Suppressor macrophage treated with lipopolysaccharide for 4 hours (primary cell): Measurements from ENCODE around the gene PSME4.
"Not testable (repeated sequence)": the region's sequence is repeated elsewhere in the genome, so short reads cannot be mapped to it uniquely, and the experiment has no call there.

Source experiments
- DNase-seq: peaks from one replicate; pipeline ENCODE4 v3.0.0-alpha.2; 2020

Gene PSME4

DNA sequence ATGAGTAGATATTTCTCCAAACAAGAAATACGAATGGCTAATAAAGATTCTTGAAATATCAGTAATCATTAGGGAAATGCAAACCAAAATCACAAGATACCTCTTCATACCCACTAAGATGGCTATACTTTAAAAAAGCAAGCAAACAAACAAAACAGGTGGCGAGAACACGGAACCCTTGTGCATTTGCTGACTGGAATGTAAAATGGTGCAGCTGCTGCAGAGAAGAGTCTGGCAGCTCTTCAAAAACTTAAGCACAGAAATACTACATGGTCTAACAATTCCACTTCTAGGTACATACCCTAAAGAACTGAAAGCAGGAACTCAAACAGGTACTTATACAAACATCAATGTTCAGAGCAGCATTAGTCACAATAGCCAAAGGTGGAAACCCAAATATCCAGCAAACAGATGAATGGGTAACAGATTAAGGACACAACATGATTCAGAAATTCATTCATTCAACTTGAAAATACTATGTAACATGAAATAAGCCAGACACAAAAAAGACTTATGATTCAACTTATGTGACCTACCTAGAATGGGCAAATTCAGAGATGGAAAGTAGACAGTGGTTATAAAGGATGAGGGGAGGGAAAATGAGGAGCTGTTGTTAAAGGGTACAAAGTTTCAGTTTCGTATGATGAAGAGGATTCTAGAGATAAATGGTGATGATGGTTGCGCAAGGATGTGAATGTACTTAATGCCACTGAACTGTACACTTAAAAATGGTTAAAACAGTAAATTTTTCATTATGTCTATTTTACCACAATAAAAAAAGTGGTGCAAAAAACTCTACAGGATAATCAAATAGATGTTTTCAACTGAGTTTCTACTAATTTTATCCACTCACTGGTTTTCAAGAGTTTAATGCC lies 84.2 kb downstream of the PSME4 start:
- DNase-seq = no peak

DNA sequence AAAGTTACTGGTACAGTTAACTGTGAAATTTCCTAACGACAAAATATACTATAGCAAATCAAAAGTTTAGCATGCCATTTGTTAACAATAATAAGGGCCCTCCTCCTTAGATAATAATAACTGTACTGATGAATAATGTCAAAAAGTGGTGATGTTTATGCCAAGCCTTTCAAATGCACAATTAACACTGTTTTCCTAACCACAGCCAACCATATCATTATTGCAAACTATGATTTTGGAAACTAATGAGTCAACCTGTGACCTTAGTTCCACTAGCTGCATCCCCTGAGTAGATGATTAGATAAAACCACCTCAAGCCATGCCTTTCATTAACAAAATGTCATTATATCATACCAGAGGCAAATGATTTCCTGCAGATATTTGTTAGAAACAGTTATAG lies 85.9 kb downstream of the PSME4 start:
- no peak for DNase-seq

GRCh38 chr2:53881986-53882385 lies 88.8 kb downstream of the PSME4 start:
- no peak for DNase-seq

DNA sequence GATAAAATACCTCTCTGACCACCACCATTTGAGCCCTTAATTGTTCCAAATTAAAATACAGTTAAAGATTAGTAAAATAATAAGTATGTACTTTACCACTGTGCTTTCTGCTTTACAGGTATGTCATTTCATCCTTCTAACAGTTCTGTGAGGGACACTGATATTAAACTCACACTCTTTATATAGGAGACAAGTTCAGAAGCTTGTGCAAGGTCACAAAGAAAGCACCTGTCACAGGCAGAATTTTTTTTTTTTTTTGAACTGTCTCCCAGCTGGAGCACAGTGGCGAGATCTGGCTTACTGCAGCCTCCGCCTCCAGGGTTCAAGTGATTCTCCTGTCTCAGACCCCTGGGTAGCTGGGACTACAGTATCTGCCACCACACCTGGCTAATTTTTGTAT lies 89.4 kb downstream of the PSME4 start:
- DNase-seq = no peak

DNA sequence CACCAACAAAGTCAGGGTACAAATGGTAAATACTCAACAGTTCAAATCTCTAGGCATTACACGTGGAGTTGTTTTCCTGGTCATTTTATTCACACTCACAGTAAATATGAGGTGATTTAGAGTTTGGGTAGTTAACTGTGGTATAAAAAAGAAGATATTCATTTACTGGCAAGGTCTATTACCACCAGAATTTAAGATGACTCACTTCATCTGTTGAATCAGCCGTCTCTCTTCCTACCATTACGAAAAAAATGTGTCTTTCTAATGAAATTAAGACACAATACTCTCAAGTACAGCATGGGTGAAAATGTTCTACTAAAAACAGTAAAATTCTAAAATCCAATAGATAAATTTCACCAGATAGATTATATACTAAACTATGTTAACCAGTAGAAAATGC lies 90.0 kb downstream of the PSME4 start:
- DNase-seq = no peak

DNA sequence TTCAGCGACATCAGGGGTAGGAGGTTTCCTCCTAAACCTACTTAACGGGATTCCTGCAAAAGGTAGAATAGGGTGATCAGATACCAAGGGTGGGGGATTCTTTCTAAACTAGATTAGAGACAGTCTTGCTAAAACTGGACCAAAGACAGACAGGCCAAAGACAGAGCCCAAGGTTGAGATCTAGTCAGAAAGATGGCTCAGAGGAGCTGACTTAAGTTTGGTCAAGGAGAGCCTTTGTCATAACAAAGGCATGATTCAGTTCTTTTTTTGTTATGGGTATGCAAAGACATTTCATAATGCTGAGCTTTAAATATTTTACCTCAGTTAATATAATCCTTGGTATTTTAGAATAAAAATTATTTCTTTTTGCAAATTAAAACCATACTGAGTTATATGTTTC lies 93.2 kb downstream of the PSME4 start:
- DNase-seq = no peak

DNA sequence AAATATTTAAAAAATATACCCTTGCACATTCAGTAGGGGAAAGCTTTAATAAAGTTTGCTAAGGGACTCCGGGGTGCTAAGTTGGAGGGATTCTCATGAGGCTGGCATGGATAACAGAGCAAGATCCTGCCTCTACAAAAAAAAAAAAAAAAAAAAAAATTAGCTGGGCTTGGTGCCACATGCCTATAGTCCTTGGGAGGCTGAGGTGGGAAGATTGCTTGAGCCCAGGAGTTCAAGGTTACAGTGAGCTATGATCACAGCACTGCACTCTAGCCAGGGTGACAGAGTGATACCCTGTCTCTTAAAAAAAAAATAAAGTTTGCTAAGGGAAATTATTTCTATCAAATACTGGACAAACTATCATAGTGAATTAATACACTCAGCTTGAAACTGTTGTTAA lies 93.7 kb downstream of the PSME4 start:
- DNase-seq = no peak

- DNase-seq = no peak
Measured at GRCh38 chr2:53874401-53874950, 96.3 kb downstream of the PSME4 start.

DNA sequence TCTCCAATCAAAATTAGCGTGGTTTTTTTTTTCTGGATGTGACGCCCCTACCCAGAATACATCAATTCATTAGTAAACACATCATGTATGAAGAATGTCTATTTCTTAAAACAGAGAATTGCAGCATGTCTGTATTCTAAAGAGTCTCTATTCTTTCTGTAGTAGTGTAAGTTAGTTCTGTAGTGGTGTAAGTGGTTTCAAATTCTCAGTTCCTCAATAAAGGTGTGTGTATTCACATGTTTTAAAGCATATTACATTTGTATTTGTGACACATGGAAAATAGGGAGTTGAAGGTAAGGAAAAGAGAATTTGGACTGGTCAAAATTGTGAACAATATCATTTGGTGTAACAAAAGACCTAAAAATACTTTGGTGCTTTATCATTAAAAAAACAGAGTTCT lies 103.0 kb downstream of the PSME4 start:
- DNase-seq = no peak

- DNase-seq = no peak
Measured at GRCh38 chr2:53867169-53867568, 103.6 kb downstream of the PSME4 start.

GRCh38 chr2:53865962-53866361 lies 104.8 kb downstream of the PSME4 start:
- DNase-seq = no peak

DNA sequence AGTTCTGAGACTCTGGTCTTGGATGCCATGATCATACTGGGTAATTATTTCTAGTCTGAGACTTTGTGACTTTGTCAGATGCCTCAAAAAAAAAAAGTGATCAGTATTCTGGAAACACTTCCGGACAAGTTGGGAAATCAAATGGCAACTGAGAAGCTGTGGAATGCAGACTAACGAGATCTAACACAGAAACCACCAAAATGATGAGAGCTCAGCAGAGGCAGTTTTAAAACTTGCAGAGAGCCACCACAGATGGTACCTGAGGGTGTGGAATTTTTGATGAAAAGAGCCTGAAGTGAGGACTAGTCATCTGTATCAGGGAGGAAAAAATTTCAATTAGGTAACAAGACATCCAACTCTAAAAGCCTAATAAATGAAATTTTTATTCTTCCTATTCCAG lies 105.5 kb downstream of the PSME4 start:
- no peak for DNase-seq

GRCh38 chr2:53863538-53864227 lies 107.1 kb downstream of the PSME4 start:
- DNase-seq = no peak

- no peak for DNase-seq
Measured at GRCh38 chr2:53861824-53862223, 109.0 kb downstream of the PSME4 start.

GRCh38 chr2:53859206-53860181 lies 111.3 kb downstream of the PSME4 start, which contains the start of gene GPR75:
GPR75 (minus strand) TSS chr2:53859967; CDS start chr2:53854756, 5,211 bp downstream.
- no peak for DNase-seq

GRCh38 chr2:53856272-53856671 lies 114.5 kb downstream of the PSME4 start:
- no peak for DNase-seq

- no peak for DNase-seq
Measured at GRCh38 chr2:53854678-53855077, 116.1 kb downstream of the PSME4 start.

- DNase-seq = no peak
Measured at GRCh38 chr2:53852532-53852931, 118.3 kb downstream of the PSME4 start.

DNA sequence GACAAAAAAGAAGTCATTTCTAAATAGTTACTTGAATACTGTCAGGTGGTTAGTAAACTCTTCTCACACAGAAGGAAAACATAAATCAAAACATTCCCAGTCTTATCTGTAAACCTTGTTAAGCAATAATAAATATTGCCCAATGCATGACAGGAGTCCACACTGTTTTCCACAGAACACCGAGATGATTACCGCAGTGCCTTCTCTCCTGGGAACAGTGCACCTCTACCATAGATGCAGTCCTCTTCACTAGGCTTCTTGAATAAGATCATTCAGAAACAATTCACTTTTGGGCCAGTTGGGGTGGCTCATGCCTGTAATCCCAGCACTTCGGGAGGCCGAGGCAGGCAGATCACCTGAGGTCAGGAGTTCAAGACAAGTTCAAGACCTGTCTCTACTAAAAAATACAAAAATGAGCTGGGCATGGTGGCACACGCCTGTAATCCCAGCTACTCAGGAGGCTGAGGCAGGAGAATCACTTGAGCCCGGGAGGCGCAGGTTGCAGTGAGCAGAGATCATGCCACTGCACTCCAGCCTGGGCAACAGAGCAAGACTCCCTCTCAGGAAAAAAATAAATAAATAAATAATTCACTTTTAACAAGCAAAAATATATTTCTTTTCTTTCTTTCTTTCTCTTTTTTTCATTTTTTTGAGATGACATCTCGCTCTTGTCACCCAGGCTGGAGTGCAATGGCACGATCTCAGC lies 119.6 kb downstream of the PSME4 start:
- not testable (repeated sequence) for DNase-seq

GRCh38 chr2:53848062-53848461 lies 122.7 kb downstream of the PSME4 start:
- DNase-seq = no peak

DNA sequence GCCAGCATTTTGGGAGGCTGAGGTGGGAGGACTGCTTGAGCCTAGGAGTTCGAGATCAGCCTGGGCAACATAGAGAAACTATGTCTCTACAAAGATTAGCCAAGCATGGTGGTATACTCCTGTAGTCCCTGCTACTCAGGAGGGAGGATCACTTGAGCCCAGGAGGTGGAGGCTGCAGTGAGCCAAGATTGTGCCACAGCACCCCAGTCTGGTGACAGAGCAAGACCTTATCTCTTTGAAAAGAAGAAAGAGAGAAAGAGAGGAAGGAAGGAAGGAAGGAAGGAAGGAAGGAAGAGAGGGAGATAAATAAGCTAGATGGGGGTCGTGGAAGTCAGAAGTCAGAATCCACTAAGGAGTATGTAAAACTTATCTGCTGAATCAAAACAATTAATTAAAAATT lies 127.2 kb downstream of the PSME4 start:
- DNase-seq = no peak

DNA sequence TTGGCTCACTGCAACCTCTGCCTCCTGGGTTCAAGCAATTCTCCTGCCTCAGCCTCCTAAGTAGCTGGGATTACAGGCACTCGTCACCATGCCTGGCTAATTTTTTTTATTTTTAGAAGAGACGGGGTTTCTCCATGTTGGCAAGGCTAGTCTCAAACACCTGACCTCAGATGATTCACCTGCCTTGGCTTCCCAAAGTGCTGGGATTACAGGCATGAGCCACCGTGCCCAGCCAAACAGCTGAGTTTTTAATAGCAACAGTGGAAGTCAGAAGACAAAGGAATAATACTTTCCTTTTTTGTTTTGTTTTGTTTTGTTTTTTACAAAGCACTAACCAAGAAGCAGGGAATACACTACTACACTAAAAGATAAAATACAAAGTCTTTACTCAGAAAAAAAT lies 127.9 kb downstream of the PSME4 start:
- DNase-seq = no peak
